KMS-11 (cell line): Measurements from ENCODE around the gene NEUROD4.
A peak's percentile ranks its signal among the peaks of the same experiment; 100 is the strongest.

Experiments used
- H2AFZ ChIP-seq: fragments of 200-600 bp; sonication (generic); 2 replicates; pipeline ENCODE4 v1.6.1; 2016; ENCODE audit warnings: antibody characterized with exemption, mixed run types, low read depth
- H3K27ac ChIP-seq: fragments of 200-600 bp; sonication (generic); 2 replicates; pipeline ENCODE4 v1.6.1; 2016; ENCODE audit warnings: mild to moderate bottlenecking, mixed run types
- H3K27me3 ChIP-seq: fragments of 200-600 bp; sonication (generic); 2 replicates; pipeline ENCODE4 v1.6.1; 2017; ENCODE audit warnings: mild to moderate bottlenecking, low read depth, mixed run types, moderate library complexity; ENCODE audit not compliant: insufficient read depth
- H3K36me3 ChIP-seq: fragments of 200-600 bp; sonication (generic); 2 replicates; pipeline ENCODE4 v1.6.1; 2017; ENCODE audit warnings: mild to moderate bottlenecking, mixed run types; ENCODE audit not compliant: insufficient read depth
- H3K4me1 ChIP-seq: fragments of 200-600 bp; sonication (generic); 2 replicates; pipeline ENCODE4 v1.6.1; 2016; ENCODE audit warnings: mild to moderate bottlenecking, low read depth, mixed run types; ENCODE audit not compliant: poor library complexity, severe bottlenecking
- H3K4me2 ChIP-seq: fragments of 200-600 bp; sonication (generic); 2 replicates; pipeline ENCODE4 v1.7.0; 2016; ENCODE audit warnings: mild to moderate bottlenecking, mixed run types
- H3K4me3 ChIP-seq: fragments of 200-600 bp; sonication (generic); IDR thresholded peaks from 2 replicates; pipeline ENCODE4 v1.6.1; 2017; ENCODE audit warnings: low read depth, low read length, mixed read lengths; ENCODE audit not compliant: insufficient read depth
- H3K79me2 ChIP-seq: fragments of 200-600 bp; sonication (generic); 2 replicates; pipeline ENCODE4 v1.6.1; 2016; ENCODE audit warnings: low read depth, mixed run types; ENCODE audit not compliant: insufficient read depth
- H3K9ac ChIP-seq: fragments of 200-600 bp; sonication (generic); 2 replicates; pipeline ENCODE4 v1.6.1; 2016; ENCODE audit warnings: mild to moderate bottlenecking, mixed run types
- H4K20me1 ChIP-seq: fragments of 200-600 bp; sonication (generic); 2 replicates; pipeline ENCODE4 v1.6.1; 2016; ENCODE audit warnings: mild to moderate bottlenecking, mixed run types; ENCODE audit not compliant: insufficient read depth
- CTCF ChIP-seq: fragments of 200-600 bp; sonication (generic); conservative IDR thresholded peaks from 2 replicates; pipeline ENCODE4 v1.6.1; 2017; ENCODE audit warnings: low read depth, mild to moderate bottlenecking, antibody characterized with exemption, low read length, moderate library complexity, mixed read lengths

Gene NEUROD4

DNA sequence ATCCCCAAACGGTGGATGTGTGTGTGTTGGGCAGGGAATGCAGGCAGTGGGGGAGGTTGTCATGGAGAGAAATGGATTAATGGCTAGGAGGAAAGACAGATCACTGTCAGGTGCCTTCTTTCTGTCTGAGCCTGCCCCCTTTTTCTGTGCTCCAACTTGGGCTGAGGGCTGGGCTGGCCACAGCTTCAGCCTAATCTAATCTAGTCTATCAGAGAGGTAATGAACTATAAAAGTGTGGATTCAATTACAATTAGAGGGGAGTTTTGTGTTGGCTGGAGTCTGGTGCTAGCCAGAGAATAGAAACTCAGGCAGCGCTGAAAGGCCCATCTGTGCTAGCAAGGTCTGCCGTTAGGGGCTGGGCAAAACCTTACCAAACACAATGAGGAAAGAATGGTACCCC lies 41.2 kb downstream of the NEUROD4 start:
- H4K20me1 ChIP-seq: no peaks in the 10 kb centered on the region
- peak overlapping the region; percentile 28; the same call in 1 of the 2 replicates for H3K9ac ChIP-seq
- H3K4me3 ChIP-seq: no peak overlapping the region
- peak overlapping the region; percentile 49 for H3K4me2 ChIP-seq
- H2AFZ ChIP-seq: peak overlapping the region; percentile 70
- H3K27ac ChIP-seq: peak overlapping the region; percentile 51
- no peaks in the 10 kb centered on the region for H3K27me3 ChIP-seq
- no peaks in the 10 kb centered on the region for H3K36me3 ChIP-seq
- TF ChIP-seq CTCF: no peak
- no peaks in the 10 kb centered on the region for H3K79me2 ChIP-seq
- H3K4me1 ChIP-seq: peaks cover 26% of the 10 kb centered on the region

- H3K79me2 ChIP-seq: no peaks in the 10 kb centered on the region
- no peak overlapping the region for H3K4me3 ChIP-seq
- TF ChIP-seq CTCF: no peak
- H3K36me3 ChIP-seq: no peaks in the 10 kb centered on the region
- no peak overlapping the region for H3K4me2 ChIP-seq
- no peaks in the 10 kb centered on the region for H3K27me3 ChIP-seq
- no peak overlapping the region for H2AFZ ChIP-seq
- H3K4me1 ChIP-seq: peaks cover 26% of the 10 kb centered on the region
- no peaks in the 10 kb centered on the region for H4K20me1 ChIP-seq
- no peak overlapping the region for H3K27ac ChIP-seq
- H3K9ac ChIP-seq: no peak overlapping the region
Measured at GRCh38 chr12:55063291-55063690, 43.5 kb downstream of the NEUROD4 start.

- Histone ChIP-seq H3K27me3 (no peaks in the 10 kb centered on the region), H3K4me1 (peaks cover 15% of the 10 kb centered on the region), H4K20me1 (no peaks in the 10 kb centered on the region), H3K9ac (no peak overlapping the region), H3K4me2 (no peak overlapping the region), H3K79me2 (no peaks in the 10 kb centered on the region), H2AFZ (no peak overlapping the region), H3K27ac (no peak overlapping the region), H3K4me3 (no peak overlapping the region), H3K36me3 (no peaks in the 10 kb centered on the region)
- TF ChIP-seq CTCF: no peak
Measured at GRCh38 chr12:55065535-55065934, 45.8 kb downstream of the NEUROD4 start.

DNA sequence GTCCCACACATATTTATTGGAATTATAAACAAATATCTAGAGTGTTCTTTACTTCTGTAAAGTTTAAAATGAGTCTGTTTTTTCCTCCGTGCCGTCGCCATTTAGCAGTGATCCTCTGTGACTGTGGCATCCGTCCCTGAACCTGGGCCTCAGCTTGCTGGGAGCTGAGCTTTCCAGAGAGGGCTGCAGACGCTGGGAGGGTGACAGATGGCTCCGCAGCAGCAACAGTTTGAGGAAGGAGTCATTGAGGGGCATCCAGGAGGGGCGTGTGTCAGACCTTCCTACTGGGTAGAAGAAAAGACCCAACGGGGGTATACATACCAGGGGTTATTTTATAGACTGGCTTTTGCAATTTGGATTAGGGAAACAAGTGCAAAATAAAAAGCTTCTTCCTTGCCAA lies 47.9 kb downstream of the NEUROD4 start:
- Histone ChIP-seq H3K79me2 (no peaks in the 10 kb centered on the region), H3K4me2 (no peak overlapping the region), H3K4me3 (no peak overlapping the region), H3K27me3 (no peaks in the 10 kb centered on the region), H4K20me1 (no peaks in the 10 kb centered on the region), H3K9ac (no peak overlapping the region), H3K36me3 (no peaks in the 10 kb centered on the region), H3K27ac (no peak overlapping the region), H2AFZ (no peak overlapping the region), H3K4me1 (no peaks in the 10 kb centered on the region)
- TF ChIP-seq CTCF: no peak
